Upper lobe of left lung (tissue), 4 donors: ENCODE measurements around the gene RTN4.

ENCODE experiments used
- CTCF ChIP-seq, 6 experiments: fragments of 450-650 bp in 4 of 6; fragments of 200-600 bp in 2 of 6; sonication (generic) in 2 of 6; IDR thresholded peaks; one replicate each; pipeline ENCODE4 v1.5.1; 2016 to 2019; ENCODE audit warnings: antibody characterized with exemption in 6 of 6
- EP300 ChIP-seq, 4 donors: sonication (generic); formaldehyde crosslinking; IDR thresholded peaks; one replicate each; pipeline ENCODE4 v1.5.1; 2017; ENCODE audit warnings: antibody characterized with exemption in 4 of 4, control low read depth in 2 of 4
- POLR2A ChIP-seq, 4 donors: fragments of 450-650 bp; IDR thresholded peaks; one replicate each; pipeline ENCODE4 v1.5.1; 2016 to 2017; ENCODE audit warnings: antibody characterized with exemption in 4 of 4, mild to moderate bottlenecking in 2 of 4
- POLR2AphosphoS5 ChIP-seq, 2 donors: sonication (generic); formaldehyde crosslinking; IDR thresholded peaks; one replicate each; pipeline ENCODE4 v1.5.1; 2017; ENCODE audit warnings: antibody characterized with exemption in 2 of 2

GRCh38 chr2:54986264-54986663, 64.0 kb downstream of the RTN4 start:
- no peak for TF ChIP-seq CTCF (IDR thresholded peaks at IDR 0.05)
- no peak for TF ChIP-seq POLR2A (IDR thresholded peaks at IDR 0.05)
- TF ChIP-seq POLR2AphosphoS5 (IDR thresholded peaks at IDR 0.05) = no peak
- TF ChIP-seq EP300 (IDR thresholded peaks at IDR 0.05) = no peak
